ENCODE data around the gene CALN1.

GRCh38 chr7:72230281-72230680 is 181.9 kb downstream of the CALN1 start:
- TF ChIP-seq GATA2 (IDR thresholded peaks at IDR 0.05; ENCODE audit: low read depth, low read length) (no peak), GATA3 (IDR thresholded peaks at IDR 0.05; ENCODE audit: low read depth, low read length) (no peak)

Measured in SH-SY5Y (cell line).